HEK293 (cell line): Measurements from ENCODE around the gene GNG7.

Experiments
- SALL2 ChIP-seq: fragments of 450-650 bp; formaldehyde crosslinking; IDR thresholded peaks from 2 replicates; pipeline ENCODE4 v1.5.0; 2017; ENCODE audit warnings: missing biosample characterization, mild to moderate bottlenecking, missing genetic modification characterization, borderline replicate concordance
- ZNF426 ChIP-seq: fragments of 450-650 bp; formaldehyde crosslinking; IDR thresholded peaks from 2 replicates; pipeline ENCODE4 v1.5.1; 2017; ENCODE audit warnings: missing biosample characterization, missing genetic modification characterization, mild to moderate bottlenecking, inconsistent platforms, moderate library complexity
- TF ChIP-seq, protein P1 (sequence below): fragments of 450-650 bp; formaldehyde crosslinking; IDR thresholded peaks from 2 replicates; pipeline ENCODE4 v1.5.1; 2016; ENCODE audit warnings: missing biosample characterization, missing genetic modification characterization

DNA sequence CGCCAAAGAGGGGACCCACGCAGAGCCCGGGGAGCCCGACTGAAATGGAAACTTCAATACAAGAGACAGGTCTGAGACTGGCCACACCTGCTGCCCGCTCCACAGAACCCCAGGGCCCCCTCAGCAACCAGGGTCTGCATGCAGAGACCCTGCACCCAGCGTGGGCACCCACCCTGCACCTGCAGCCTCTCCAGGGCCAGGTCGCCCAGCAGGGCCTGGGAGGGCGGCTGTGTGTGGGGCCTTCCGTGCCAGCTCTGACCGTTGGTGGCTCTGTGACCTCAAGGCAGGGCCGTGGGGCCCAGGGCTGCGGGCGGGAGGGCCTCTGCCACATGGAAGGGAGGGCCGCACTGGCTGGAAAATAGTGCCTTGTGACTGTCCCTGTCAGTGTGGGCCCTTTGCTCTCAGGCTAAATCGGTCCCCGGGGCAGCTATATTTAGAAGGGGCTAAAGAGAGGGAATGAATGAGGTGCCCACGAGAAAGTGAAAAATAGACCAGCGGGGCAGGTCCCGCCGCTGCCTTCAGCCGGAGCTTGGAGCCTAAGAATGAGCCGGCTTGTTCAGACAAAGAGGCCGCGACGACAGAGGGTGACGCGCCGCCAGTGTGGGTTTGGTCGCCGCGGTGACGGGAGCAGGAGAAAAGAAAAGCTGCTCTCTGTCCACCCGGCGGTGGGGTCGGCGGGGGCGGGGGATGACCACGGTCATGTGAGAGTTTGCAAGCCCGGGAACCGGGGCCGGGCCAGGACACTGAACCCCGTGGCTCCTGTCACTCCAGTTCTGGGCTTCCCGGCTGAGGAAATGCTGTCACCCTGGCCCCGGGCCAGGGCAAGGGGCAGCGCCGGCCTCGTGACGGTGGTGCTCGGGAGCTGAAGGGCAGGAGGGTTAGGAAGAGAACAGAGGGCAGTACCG, 156.1 kb downstream of the GNG7 start:
- TF ChIP-seq, protein P1, sequence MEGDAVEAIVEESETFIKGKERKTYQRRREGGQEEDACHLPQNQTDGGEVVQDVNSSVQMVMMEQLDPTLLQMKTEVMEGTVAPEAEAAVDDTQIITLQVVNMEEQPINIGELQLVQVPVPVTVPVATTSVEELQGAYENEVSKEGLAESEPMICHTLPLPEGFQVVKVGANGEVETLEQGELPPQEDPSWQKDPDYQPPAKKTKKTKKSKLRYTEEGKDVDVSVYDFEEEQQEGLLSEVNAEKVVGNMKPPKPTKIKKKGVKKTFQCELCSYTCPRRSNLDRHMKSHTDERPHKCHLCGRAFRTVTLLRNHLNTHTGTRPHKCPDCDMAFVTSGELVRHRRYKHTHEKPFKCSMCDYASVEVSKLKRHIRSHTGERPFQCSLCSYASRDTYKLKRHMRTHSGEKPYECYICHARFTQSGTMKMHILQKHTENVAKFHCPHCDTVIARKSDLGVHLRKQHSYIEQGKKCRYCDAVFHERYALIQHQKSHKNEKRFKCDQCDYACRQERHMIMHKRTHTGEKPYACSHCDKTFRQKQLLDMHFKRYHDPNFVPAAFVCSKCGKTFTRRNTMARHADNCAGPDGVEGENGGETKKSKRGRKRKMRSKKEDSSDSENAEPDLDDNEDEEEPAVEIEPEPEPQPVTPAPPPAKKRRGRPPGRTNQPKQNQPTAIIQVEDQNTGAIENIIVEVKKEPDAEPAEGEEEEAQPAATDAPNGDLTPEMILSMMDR (tag by site-specific recombination), result no peak
- TF ChIP-seq SALL2 (tag by site-specific recombination) (no peak), ZNF426 (no peak)
